Activated CD4-positive, alpha-beta T cell treated with anti-CD3 and anti-CD28 coated beads, Interleukin-2, Interleukin-4, amounts not matched to agents 100 ng/mL and 50 ng/mL, durations not matched to agents 16 hours and 8 hours (primary cell): ENCODE results near the gene NFIA.

Source experiments
- DNase-seq: peaks from one replicate; pipeline ENCODE4 v3.0.0-alpha.2; 2020; ENCODE audit warnings: low spot score

Gene NFIA

GRCh38 chr1:61130338-61131000 lies 48.1 kb downstream of the NFIA start:
- no peak for DNase-seq

GRCh38 chr1:61131248-61131647 lies 48.9 kb downstream of the NFIA start:
- no peak for DNase-seq

- no peak for DNase-seq
These were observed 49.4 kb downstream of the NFIA start for GRCh38 chr1:61131716-61132115.

- DNase-seq = no peak
These were observed 49.8 kb downstream of the NFIA start for GRCh38 chr1:61132176-61132638.

GRCh38 chr1:61132645-61133334 lies 50.4 kb downstream of the NFIA start:
- DNase-seq = no peak

- no peak for DNase-seq
These were observed 51.1 kb downstream of the NFIA start for GRCh38 chr1:61133335-61134019.

- DNase-seq = no peak
These were observed 52.9 kb downstream of the NFIA start for GRCh38 chr1:61135291-61135690.

- no peak for DNase-seq
These were observed 55.9 kb downstream of the NFIA start for GRCh38 chr1:61138305-61138704.

- no peak for DNase-seq
These were observed 56.8 kb downstream of the NFIA start for GRCh38 chr1:61138921-61139774.

- DNase-seq = no peak
These were observed 57.6 kb downstream of the NFIA start for GRCh38 chr1:61139775-61140549.

- DNase-seq = no peak
These were observed 58.4 kb downstream of the NFIA start for GRCh38 chr1:61140778-61141177.

- no peak for DNase-seq
These were observed 59.1 kb downstream of the NFIA start for GRCh38 chr1:61141288-61142042.

- no peak for DNase-seq
These were observed 59.7 kb downstream of the NFIA start for GRCh38 chr1:61142043-61142440.

- no peak for DNase-seq
These were observed 60.6 kb downstream of the NFIA start for GRCh38 chr1:61142726-61143500.

- no peak for DNase-seq
These were observed 61.6 kb downstream of the NFIA start for GRCh38 chr1:61143821-61144424.

- DNase-seq = no peak
These were observed 66.9 kb downstream of the NFIA start for GRCh38 chr1:61149010-61149860.

GRCh38 chr1:61151565-61151964 lies 69.2 kb downstream of the NFIA start:
- no peak for DNase-seq

GRCh38 chr1:61152066-61152465 lies 69.7 kb downstream of the NFIA start:
- no peak for DNase-seq
